Right atrium auricular region (tissue), 2 donors: Measurements from ENCODE around the gene FRRS1. TPM values are rescaled to one million over a fixed set of nuclear protein-coding genes. Genes with fewer than 3 reads are reported as not detected.

Source experiments
- DNase-seq: peaks from one replicate; pipeline ENCODE4 v3.0.0-alpha.2; 2019; ENCODE audit warnings: low spot score
- H3K27ac ChIP-seq, 2 donors: fragments of 200-600 bp; sonication (generic); 1 replicate in 1 of 2; 2 replicates in 1 of 2; pipeline ENCODE4 v1.5.1; 2016 to 2019
- H3K27me3 ChIP-seq, 2 donors: fragments of 200-600 bp; sonication (generic); one replicate each; pipeline versions ENCODE4 v1.5.1 to v1.6.0; 2017 to 2019
- H3K36me3 ChIP-seq: fragments of 200-600 bp; sonication (generic); one replicate; pipeline ENCODE4 v1.5.1; 2016
- H3K4me1 ChIP-seq, 2 donors: fragments of 200-600 bp; sonication (generic); one replicate each; pipeline versions ENCODE4 v1.5.1 to v1.6.0; 2017 to 2019
- H3K4me3 ChIP-seq, 2 donors: fragments of 200-600 bp; sonication (generic); 1 replicate in 1 of 2; 2 replicates in 1 of 2; pipeline ENCODE4 v1.5.1; 2017 to 2019; ENCODE audit warnings: mild to moderate bottlenecking in 1 of 2, moderate library complexity in 1 of 2
- H3K9me3 ChIP-seq, 2 donors: fragments of 200-600 bp; sonication (generic); one replicate each; pipeline ENCODE4 v1.5.1; 2019
- total RNA-seq, 2 donors: library from RNA; depleted of rRNA; stranded (reverse); fragments of >200 nt; gene quantifications; one replicate each; pipeline ENCODE4 v1.1.0, GENCODE V29; 2016
- TF ChIP-seq, protein P1 (sequence below), 2 donors: fragments of 200-600 bp; sonication (generic); IDR thresholded peaks; one replicate each; pipeline ENCODE4 v1.5.1; 2019; ENCODE audit warnings: antibody characterized with exemption in 2 of 2

FRRS1 gene
- total RNA-seq, 2 donors from 2014 or later = 3.4 to 3.5 TPM

- Histone ChIP-seq H3K9me3 (no peaks in the 10 kb centered on the region), H3K4me1 (peaks cover 0 to 63% of the 10 kb centered on the region in 2 donors), H3K27ac (peak overlapping the region; percentile 67 to 83), H3K4me3 (no peak overlapping the region), H3K27me3 (no peaks in the 10 kb centered on the region), H3K36me3 (peaks cover 41% of the 10 kb centered on the region)
- no peak for DNase-seq
- TF ChIP-seq, protein P1, sequence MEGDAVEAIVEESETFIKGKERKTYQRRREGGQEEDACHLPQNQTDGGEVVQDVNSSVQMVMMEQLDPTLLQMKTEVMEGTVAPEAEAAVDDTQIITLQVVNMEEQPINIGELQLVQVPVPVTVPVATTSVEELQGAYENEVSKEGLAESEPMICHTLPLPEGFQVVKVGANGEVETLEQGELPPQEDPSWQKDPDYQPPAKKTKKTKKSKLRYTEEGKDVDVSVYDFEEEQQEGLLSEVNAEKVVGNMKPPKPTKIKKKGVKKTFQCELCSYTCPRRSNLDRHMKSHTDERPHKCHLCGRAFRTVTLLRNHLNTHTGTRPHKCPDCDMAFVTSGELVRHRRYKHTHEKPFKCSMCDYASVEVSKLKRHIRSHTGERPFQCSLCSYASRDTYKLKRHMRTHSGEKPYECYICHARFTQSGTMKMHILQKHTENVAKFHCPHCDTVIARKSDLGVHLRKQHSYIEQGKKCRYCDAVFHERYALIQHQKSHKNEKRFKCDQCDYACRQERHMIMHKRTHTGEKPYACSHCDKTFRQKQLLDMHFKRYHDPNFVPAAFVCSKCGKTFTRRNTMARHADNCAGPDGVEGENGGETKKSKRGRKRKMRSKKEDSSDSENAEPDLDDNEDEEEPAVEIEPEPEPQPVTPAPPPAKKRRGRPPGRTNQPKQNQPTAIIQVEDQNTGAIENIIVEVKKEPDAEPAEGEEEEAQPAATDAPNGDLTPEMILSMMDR (IDR thresholded peaks at IDR 0.05) = no peak
Measured at GRCh38 chr1:99669821-99670220, 96.6 kb downstream of the FRRS1 start.

GRCh38 chr1:99669376-99669775 is 97.1 kb downstream of the FRRS1 start:
- DNase-seq = no peak

DNA sequence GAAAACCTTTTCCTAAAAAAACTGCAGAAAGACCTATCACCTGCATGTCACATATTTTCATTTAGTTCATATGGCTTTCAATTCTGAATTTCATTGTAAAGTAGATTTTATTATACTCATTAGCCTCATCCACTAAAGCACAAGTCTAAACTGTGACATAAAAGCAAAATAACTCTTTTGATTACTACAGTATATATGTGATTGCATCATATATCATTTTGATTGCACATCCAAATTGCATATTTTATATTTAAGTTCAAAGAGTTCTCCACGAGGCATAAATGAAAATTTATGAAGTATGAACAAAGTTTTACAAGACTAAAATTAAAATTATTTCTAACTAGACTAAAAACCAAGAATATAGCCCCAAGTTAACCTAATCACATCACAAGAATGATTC is 101.2 kb downstream of the FRRS1 start:
- peaks cover 0 to 57% of the 10 kb centered on the region in 2 donors for H3K4me1 ChIP-seq

More at GRCh38 chr1:99669376-99669775, 97.1 kb downstream of the FRRS1 start:
- Histone ChIP-seq H3K4me1 (peaks cover 0 to 59% of the 10 kb centered on the region in 2 donors), H3K9me3 (no peaks in the 10 kb centered on the region), H3K27ac (peak overlapping the region; percentile 67 to 83), H3K36me3 (peaks cover 41% of the 10 kb centered on the region), H3K4me3 (no peak overlapping the region), H3K27me3 (no peaks in the 10 kb centered on the region)
- TF ChIP-seq, protein P1 (IDR thresholded peaks at IDR 0.05) = no peak

DNA sequence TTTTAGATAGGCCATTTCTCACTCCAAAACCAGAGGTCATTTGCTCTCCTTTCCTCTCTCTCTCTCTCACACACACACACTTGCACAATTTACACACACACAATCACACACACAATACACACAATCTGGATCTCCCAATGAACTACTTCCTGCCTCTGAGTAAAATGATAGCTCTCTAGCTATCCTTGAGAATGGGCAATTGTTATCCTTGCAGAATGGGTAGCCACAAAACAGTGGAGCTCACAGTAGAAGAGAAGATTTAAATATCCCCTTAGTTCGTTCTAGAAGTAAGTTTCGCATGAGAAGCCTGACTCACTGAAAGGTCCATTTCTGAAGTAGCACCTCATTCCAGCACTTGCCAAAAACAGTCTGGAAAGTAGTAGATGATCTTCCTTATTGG is 102.9 kb downstream of the FRRS1 start:
- Histone ChIP-seq H3K27ac (peak overlapping the region; percentile 10 to 81), H3K36me3 (peaks cover 32% of the 10 kb centered on the region), H3K4me1 (peaks cover 0 to 60% of the 10 kb centered on the region in 2 donors), H3K27me3 (no peaks in the 10 kb centered on the region), H3K4me3 (no peak overlapping the region), H3K9me3 (no peaks in the 10 kb centered on the region)
- TF ChIP-seq, protein P1 (IDR thresholded peaks at IDR 0.05) = no peak
- no peak for DNase-seq

More for the DNA sequence above, 101.2 kb downstream of the FRRS1 start:
- Histone ChIP-seq H3K27me3 (no peaks in the 10 kb centered on the region), H3K4me3 (no peak overlapping the region), H3K27ac (no peak overlapping the region), H3K9me3 (no peaks in the 10 kb centered on the region), H3K36me3 (peaks cover 49% of the 10 kb centered on the region)
- no peak for DNase-seq
- TF ChIP-seq, protein P1 (IDR thresholded peaks at IDR 0.05) = no peak

- H3K27me3 ChIP-seq = no peaks in the 10 kb centered on the region
- no peaks in the 10 kb centered on the region for H3K9me3 ChIP-seq
- peak overlapping the region; percentile 58 to 81 for H3K27ac ChIP-seq
- peaks cover 24% of the 10 kb centered on the region for H3K36me3 ChIP-seq
- TF ChIP-seq, protein P1 (IDR thresholded peaks at IDR 0.05) = no peak
- peaks cover 0 to 65% of the 10 kb centered on the region in 2 donors for H3K4me1 ChIP-seq
- H3K4me3 ChIP-seq = no peak overlapping the region
- peak; percentile 92 for DNase-seq
Measured at GRCh38 chr1:99662539-99663080, 103.8 kb downstream of the FRRS1 start.

GRCh38 chr1:99661780-99662179 is 104.7 kb downstream of the FRRS1 start:
- peaks cover 0 to 73% of the 10 kb centered on the region in 2 donors for H3K4me1 ChIP-seq
- DNase-seq = no peak
- peak overlapping the region; percentile 58 to 81 for H3K27ac ChIP-seq
- peaks cover 21% of the 10 kb centered on the region for H3K36me3 ChIP-seq
- H3K9me3 ChIP-seq = no peaks in the 10 kb centered on the region
- H3K27me3 ChIP-seq = no peaks in the 10 kb centered on the region
- no peak overlapping the region for H3K4me3 ChIP-seq
- TF ChIP-seq, protein P1 (IDR thresholded peaks at IDR 0.05) = no peak
